Cardiac atrium fibroblast (primary cell): Measurements from ENCODE around the gene ELMOD1. TPM values are rescaled to one million over a fixed set of nuclear protein-coding genes. Genes with fewer than 3 reads are reported as not detected.

Experiments used
- total RNA-seq: library from RNA; depleted of rRNA; stranded (reverse); fragments of >200 nt; gene quantifications from 2 replicates; pipeline ENCODE4 v1.2.3, GENCODE V29; 2015

ELMOD1 gene
- not detected in 2 replicates for total RNA-seq

DNA sequence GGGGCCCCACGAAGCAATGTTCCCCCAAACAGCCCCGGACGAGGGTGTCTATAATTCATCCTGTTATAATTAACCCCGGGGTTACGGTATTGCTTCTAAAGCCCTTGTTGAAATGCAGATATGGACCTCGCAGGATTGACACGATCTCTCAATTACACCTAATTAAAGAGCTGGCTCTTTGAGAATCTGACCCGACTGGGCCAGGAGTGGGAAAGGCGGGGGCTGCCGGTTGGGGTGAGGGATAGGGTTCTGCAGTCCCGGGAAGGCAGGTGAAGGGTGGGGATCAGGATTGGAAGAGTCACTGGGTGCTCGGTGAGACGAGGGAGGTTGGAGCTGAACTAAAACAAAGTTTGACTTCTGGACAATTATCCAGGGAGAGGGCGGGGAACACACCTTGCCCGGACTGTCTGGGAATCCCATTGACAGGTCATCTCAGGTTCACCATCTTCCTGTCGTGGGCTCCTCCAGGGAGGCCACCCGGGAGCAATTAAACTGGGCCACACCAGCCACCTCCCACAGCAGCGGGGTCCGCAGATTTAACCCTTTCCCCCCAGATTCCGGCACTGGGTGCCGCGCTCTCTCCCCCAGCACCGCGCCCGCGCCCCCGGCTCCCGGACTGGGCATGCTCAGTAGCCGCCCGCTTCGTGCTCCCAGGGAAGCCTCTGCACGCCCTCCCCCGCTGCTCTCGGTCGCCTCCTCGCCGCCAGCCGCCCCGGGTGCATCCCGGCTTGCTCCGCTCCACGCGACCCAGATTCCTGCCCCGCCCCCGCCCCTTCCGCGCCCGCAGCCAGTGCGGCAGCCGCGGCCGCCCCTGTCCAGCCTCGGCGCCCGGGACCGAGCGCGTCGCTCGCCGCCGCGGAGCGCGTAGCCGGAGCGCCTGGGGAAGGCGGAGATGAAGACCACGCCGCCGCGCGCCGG lies at the start of gene ELMOD1:
TSS of gene ELMOD1 (plus strand) at position 688 of the 918 bp plus-strand sequence. CDS start 27,043 bp downstream, outside the sequence.

DNA sequence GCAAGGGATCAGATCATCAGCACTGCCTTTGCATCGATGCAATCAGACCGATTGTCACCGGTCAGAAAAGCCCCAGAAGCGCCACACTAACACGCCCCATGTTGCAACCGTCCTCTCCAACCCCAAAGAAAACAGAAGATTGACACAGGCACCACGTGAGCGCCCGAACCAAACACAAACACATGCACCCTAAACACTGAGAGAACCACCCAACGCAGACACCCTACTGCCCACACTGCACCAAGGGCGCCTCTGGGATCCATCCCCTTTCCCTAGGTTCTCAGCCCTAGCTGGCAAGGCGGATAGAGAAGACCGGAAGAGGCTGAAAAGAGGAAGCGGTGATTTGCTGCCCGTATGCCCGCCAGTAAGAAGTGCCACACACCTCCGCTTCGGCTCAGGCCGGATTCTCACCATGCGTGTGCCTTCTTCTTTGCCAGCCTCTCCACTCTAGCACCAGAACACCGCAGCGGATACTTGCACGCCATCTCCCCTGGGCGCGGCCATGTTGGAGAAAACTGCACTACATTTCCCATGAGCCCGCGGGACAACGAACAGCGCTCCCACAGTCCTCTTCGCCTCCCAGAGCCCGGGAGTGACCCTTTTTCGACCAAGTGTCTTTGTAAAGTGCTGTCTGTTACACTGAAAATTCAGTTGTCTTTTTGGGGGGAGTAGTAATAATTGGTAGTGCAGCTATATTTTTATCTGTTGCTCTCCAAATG lies 25.6 kb upstream of the ELMOD1 start, which contains the start of gene ALKBH8:
TSS of gene ALKBH8 (minus strand) at position 517 of the 719 bp plus-strand sequence. CDS start 4,842 bp downstream, outside the sequence.

DNA sequence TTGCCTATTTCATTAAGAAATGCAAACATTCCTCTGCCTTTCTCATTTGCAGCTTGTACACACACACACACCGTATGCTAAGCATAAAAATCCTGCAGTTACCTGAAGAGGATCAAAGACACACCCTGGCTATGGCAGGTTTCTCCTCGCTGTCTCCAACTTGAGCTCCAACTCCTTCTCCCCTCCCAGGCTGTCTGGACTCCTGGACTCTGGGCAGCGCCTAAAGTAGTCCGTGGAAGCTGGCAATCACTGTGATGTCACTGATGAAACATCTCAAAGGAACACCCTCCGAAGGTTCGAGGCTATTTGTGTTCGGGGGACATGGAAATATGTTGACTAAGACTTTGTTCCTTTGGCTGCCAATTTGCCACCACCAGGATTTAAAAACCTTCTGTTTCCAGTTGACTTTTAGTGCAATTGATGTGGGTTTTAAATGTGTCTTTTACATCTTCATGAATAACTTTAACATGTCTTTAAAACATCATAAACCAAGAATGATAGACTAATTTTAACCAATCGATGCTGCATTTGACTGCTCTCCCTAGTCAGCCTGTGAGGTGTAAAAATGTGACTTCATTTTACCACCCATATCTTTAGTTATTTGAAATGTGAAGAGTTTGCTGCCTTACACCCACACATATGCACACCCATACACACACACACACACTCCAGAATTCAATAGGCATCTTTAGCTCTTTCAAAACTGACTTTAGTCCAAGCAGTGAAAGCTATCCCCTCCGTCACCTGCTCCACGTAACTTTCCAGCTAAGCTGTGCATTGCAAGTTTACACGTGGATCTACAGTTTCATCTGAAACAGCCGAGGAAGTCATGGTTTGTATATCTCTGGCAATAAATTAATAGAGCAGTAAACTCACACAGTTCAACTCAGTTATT lies 121.2 kb downstream of the ELMOD1 start, which contains the start of gene SLN:
TSS of gene SLN (minus strand) at position 196 of the 895 bp plus-strand sequence.

Other genes starting within 250 kb of the ELMOD1 start
- 2.8 and 3.1 TPM in 2 replicates for gene CWF19L2, start 133.3 kb upstream of the ELMOD1 start, total RNA-seq
- gene ALKBH8, start 25.4 kb upstream of the ELMOD1 start, total RNA-seq, result 3.1 and 5.5 TPM in 2 replicates
- gene SLN, start 120.9 kb downstream of the ELMOD1 start, total RNA-seq, result not detected in 2 replicates